ENCODE measurements around the gene EIF2S1.

EIF2S1 gene

DNA sequence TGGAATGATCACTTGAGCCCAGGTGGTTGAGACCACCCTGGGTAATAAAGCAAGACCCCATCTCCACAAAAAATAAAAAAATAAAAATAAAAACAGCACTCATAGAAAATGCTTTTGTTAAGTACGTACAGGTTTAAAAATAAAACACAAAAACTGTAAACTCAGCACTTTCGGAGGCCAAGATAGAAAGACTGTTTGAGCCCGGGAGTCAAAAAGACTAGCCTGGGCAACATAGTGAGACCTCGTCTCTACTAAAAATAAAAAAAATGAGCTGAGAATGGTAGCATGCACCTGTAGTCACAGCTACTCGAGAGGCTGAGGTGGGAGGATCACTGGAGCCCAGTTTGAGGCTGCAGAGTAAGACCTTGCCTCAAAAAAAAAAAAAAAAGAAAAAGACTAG lies 8.1 kb upstream of the EIF2S1 start:
- Mint-ChIP-seq H3K36me3 (ENCODE audit: low read depth) (peaks cover 34% of the 10 kb centered on the region), H3K4me3 (no peak overlapping the region), H3K4me1 (peaks cover 7% of the 10 kb centered on the region), H3K27ac (no peak overlapping the region), H3K9me3 (no peaks in the 10 kb centered on the region), H3K27me3 (ENCODE audit: low read depth) (no peaks in the 10 kb centered on the region)
- TF ChIP-seq, protein P1, sequence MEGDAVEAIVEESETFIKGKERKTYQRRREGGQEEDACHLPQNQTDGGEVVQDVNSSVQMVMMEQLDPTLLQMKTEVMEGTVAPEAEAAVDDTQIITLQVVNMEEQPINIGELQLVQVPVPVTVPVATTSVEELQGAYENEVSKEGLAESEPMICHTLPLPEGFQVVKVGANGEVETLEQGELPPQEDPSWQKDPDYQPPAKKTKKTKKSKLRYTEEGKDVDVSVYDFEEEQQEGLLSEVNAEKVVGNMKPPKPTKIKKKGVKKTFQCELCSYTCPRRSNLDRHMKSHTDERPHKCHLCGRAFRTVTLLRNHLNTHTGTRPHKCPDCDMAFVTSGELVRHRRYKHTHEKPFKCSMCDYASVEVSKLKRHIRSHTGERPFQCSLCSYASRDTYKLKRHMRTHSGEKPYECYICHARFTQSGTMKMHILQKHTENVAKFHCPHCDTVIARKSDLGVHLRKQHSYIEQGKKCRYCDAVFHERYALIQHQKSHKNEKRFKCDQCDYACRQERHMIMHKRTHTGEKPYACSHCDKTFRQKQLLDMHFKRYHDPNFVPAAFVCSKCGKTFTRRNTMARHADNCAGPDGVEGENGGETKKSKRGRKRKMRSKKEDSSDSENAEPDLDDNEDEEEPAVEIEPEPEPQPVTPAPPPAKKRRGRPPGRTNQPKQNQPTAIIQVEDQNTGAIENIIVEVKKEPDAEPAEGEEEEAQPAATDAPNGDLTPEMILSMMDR (IDR thresholded peaks at IDR 0.05; ENCODE audit: unreplicated experiment in 3 of 3): no peak

DNA sequence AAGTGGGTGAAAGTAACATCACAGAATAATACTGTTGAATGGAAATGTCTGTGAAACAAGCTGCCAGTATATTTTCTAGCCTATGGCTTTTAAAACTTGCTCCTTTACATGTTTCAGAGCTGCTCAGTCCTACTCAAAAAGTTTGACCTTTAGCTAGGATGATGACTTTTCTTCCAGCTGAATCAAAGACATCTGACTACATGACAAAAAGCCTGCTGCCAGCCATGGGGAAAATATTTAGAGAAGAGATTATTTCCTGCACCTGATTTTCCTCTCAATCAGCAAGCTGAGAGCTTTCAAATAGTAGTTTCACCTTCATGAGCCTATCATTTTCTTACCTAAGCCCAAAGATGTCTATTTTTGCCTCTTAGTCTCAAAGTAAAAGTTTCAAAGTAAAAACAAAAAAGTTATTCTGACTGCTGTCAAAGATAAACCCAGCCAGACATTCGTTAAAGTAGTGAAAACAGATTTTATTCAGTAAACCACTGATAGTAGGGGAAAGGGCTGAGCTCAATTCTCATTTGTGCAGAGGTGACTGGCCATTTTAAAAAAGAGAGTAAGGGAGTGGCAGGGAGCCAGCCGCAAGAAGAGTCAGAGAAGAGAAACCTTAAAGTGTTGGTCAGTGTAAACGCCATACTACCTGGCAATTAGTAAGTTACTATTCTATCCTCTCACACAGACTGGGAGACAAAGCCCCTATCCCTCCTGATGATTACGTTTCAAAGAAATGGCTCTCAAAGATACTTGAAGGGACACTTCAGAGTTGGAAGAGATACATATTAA lies 2.8 kb upstream of the EIF2S1 start:
- Mint-ChIP-seq H3K27ac (peak overlapping the region; percentile 36 to 98 (median 56)), H3K4me1 (peaks cover 50% of the 10 kb centered on the region), H3K4me3 (peak overlapping the region; percentile 99 to 100 (median 99)), H3K36me3 (ENCODE audit: low read depth) (peaks cover 6% of the 10 kb centered on the region), H3K27me3 (ENCODE audit: low read depth) (no peaks in the 10 kb centered on the region), H3K9me3 (no peaks in the 10 kb centered on the region)
- TF ChIP-seq, protein P1 (IDR thresholded peaks at IDR 0.05; ENCODE audit: unreplicated experiment in 3 of 3): no peak

DNA sequence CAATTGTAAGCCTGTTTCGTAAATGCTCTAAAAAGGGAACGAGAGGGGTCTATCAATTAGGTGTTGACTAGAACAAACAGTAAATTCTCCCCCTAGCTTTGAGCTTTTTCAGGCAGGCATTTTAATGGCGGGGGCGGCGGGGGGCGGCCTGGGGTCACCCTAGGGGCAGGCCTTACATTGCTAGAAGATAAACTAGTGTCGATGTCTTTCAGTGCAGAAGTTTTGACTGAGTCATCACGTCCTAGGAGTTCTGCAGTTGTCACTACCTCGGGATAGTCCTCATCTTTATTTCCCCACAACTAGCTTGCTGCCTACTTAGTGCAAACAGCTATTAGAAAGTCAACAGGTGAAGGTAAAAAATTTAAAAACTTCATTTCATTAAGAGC lies 2.2 kb upstream of the EIF2S1 start:
- Mint-ChIP-seq H3K9me3 (no peaks in the 10 kb centered on the region), H3K4me3 (peak overlapping the region; percentile 99 to 100 (median 99))

DNA sequence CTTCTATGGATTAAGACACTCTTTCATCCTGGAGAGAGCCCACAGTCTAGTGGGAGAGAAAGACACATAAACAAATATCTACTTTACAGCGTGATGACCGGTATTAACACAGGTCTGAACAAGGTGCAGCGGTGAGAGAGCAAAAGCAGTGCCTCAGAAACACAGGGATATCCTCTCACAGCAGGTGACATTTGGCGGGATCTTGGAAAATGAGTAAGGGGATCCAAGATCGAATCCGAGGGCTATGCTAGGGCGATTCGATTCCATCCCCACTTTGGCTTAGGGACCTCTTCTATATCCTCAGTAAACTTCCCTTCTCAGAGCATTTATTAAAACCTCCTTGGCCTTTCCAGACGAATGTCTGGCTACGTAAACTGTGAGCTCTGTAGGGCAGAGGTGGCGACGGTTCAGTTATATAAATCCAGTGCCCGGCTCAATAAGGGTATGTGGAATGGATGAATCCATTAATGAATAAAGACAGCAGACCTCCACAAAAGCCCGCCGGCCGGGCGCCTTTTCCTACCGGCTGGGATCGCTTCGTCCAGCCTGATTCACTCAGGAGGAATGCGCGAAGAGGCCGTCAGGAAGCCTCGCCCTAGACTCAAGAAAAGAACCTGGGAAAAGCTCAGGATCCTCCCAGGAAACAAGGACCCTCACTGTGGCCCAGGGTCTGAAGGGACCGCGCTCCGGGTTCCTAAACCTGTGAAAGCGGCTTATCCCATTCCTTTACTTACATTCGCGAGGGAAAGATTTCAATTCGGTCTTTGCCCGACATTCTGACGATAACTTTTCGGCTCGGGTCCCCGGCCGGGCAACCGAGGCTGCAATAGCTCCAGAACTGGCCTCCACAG lies 979 bp upstream of the EIF2S1 start:
- Mint-ChIP-seq H3K27ac (peak overlapping the region; percentile 98 to 100 (median 99)), H3K9me3 (no peaks in the 10 kb centered on the region), H3K4me3 (peak overlapping the region; percentile 99 to 100 (median 99)), H3K27me3 (ENCODE audit: low read depth) (no peaks in the 10 kb centered on the region), H3K36me3 (ENCODE audit: low read depth) (peaks cover 3% of the 10 kb centered on the region), H3K4me1 (peaks cover 56% of the 10 kb centered on the region)
- TF ChIP-seq, protein P1 (IDR thresholded peaks at IDR 0.05; ENCODE audit: unreplicated experiment in 3 of 3): no peak

More for the DNA sequence above, 2.2 kb upstream of the EIF2S1 start:
- TF ChIP-seq, protein P1 (IDR thresholded peaks at IDR 0.05; ENCODE audit: unreplicated experiment in 3 of 3): no peak
- peaks cover 2% of the 10 kb centered on the region for H3K36me3 Mint-ChIP-seq (ENCODE audit: low read depth)
- H3K27me3 Mint-ChIP-seq (ENCODE audit: low read depth): no peaks in the 10 kb centered on the region
- peak overlapping the region; percentile 56 to 99 (median 98) for H3K27ac Mint-ChIP-seq
- peaks cover 55% of the 10 kb centered on the region for H3K4me1 Mint-ChIP-seq

DNA sequence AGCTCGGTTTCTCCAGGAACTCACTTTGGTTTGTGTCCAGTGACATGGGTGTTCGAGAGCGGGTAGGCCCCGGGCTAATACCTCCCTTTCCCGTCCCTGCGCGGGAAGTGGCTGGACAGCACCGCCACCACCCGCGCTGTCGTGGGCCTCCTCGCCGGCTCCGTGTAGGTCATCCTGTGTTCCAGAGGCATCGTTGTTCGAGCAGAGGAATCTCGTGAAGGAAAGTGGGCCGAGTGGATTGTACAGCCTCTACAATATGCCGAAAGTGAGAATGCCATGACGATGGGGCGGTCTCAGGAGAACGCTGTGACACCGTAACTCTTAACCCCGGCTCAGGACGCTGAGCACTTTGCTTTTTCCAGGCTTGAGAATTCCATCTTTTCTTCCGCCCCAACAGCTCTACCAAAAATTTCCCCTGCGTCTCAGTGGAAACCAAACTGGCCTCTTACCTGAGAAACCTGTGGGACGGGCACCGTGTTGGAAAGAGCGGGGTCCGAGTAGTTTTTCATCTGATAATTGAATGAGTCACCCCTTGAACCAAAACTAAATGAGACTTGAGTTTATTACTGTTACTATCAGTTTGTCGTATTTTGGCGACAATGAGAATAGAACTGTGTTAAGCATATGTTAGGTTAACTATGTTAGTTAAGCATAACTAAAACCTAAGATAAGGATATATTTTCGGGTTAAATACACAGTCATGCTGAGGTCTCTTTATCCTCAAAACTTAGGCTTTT lies 510 bp downstream of the EIF2S1 start:
- Mint-ChIP-seq H3K36me3 (ENCODE audit: low read depth) (peaks cover 16% of the 10 kb centered on the region), H3K27ac (peak overlapping the region; percentile 98 to 100 (median 99)), H3K27me3 (ENCODE audit: low read depth) (no peaks in the 10 kb centered on the region), H3K4me3 (peak overlapping the region; percentile 99 to 100 (median 99)), H3K9me3 (no peaks in the 10 kb centered on the region), H3K4me1 (peaks cover 56% of the 10 kb centered on the region)
- TF ChIP-seq, protein P1 (IDR thresholded peaks at IDR 0.05; ENCODE audit: unreplicated experiment in 3 of 3): no peak

All from nephron (organoid).